ENCODE data around the gene CDR2L.
A peak's percentile ranks its signal among the peaks of the same experiment; 100 is the strongest.
"Not testable (repeated sequence)": the region's sequence is repeated elsewhere in the genome, so short reads cannot be mapped to it uniquely, and the experiment has no call there.

CDR2L gene

DNA sequence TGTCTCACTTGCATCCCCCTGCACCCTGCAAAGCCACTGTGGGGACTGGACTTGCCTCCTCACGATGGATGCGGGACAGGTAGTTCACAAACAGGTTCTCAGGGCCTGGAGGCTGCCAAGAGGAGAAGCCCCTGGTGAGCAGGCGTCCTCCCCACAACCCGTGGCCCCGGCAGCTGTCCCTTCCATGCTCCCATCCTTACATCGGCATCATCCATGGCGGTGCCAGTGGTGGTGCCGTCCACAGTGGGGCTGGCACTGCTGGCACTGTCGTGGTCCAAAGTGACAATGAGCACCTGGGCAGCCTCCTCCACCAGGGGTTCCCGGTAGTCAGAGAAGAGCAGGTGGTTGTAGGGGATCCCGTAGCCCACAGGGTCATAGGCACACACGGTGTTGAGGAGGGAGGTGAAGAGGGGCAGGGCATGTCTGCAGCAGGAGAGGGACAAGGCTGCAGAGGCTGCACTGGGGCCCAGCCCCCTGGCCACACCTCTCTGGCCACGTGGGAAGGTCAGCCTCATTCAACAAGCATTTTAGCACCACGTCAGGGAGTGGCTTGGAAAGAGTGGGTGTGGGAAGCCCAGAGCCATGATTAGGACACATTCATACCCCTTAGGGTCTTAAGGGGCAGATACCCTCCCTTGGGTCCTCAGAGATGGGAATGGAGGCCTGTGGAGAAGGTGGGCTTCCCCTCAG is 27.5 kb upstream of the CDR2L start:
- DNase-seq, result no peak

DNA sequence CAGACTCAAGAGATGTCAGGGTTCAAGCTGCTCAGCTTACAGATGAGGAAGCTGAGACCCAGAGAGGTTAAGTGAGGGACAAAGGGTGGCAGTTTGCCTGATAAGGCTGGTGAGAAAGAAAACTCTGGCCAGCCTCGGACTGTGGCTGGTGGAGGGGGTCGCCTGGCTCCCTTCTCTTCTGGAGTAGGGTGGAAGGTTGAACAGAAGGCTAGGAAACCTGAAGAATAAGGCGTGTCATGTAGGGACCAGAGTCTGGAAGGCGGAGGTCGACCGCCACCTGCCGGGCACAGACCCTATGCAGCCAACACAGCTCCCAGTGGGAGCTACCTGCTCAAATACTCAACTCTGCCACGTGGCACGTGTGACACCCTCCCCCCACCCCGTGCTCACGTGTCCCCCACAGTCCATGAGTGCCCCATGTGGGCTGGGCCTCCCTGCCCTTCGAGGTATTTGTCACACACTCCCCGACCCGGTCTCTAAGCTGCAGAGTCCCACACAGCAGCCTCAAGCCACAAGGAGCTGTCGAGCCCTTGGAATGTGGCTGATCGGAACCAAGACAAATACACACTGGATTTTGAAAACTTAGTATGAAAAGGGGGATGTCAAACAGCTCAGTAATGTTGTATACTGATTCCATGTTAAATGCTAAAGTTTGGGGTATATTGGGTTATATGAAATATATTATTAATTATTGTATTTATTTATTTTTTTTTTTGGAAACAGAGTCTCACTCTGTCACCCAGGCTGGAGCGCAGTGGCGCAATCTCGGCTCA is 26.7 kb upstream of the CDR2L start:
- DNase-seq, result peak; percentile 79 to 89

DNA sequence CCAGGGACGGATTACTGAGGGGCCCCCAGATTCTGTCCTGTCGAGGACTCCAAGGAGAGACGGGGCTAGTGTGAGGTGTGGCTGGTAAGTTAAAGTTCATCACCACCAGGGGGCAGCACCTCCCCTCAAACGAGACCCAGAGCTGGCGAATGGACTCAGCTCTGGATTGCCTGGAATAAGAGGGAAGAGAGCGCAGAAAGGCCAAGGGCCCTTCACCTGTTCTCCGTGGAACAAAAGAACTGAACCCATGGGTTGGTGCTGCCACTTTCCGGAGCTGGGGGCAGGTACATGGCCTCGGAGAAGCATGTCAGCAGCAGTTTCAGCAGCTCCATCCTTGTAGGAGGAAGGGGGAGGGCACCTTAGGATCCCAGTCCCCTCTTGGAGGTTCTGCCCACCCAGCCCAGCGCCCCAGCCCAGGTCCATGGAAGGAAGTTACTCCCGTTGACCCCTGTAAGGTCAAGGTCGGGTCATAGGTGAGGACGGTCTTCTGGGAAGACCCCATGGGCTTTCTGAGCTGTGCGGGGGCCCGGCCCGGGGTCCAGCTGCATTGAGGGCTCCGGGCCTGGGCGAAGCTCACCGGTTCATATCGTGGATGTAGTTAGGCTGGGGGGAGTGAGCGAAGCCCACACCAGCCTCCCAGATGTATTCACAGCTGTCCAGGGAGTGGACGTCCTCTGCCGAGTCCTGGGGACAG is 25.6 kb upstream of the CDR2L start:
- DNase-seq, result peak; percentile 83 to 95

DNA sequence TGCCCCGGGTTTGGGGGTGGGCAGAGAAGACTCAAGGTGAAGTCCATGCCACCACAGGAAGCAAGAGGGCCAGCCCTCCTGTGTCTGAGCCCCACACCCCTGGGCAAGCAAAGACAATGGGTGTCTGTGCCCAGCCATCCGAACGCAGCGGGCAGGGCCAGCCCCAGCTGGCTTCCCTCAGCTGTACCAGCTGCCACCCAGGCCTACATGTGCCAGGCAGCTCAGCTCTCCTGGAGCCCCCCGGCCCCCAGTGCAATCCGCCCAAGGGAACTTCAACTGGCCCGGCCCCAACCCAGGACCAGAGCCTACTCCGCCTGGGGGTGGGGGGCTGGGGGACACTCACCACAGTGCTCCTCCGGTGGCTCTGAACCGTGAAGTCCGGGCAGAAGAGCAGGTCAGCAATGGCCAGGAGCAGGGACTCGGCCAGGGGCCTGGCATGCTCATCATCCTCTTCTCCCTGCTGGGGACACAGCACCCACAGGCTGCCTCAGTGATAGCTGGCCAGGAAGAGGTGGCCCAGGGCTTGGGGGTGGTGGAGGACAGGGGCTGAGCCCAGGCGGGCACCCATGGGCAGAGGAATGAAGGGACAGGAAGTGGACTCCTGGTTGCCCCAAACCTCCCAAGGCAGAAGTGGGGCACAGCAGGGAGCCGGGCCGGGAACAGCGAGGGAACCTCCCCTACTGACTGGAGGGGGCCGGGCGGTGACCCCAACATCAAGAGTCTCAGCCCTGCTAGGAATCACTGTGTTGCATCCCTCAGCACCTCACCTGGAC is 24.6 kb upstream of the CDR2L start:
- no peak for DNase-seq

DNA sequence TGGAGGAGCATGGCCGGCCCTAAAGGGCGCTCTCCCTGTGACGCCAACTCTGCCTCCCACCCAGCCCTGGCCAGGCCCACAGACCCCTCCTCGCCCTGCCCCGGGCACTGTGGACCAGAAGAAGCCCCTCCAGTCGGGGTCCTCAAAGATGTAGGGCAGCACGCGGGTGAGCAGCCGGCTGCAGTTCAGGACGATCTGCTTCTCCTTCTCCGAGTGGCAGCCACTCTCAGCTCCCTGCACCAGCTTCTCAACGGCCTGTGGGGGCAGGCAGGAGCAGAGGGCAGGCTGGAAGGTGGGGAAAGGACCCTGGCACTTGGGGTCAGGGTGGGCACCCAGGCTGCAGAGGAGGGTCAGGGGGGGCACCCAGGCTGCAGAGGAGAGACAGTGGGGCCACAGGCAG is 23.8 kb upstream of the CDR2L start:
- no peak for DNase-seq

DNA sequence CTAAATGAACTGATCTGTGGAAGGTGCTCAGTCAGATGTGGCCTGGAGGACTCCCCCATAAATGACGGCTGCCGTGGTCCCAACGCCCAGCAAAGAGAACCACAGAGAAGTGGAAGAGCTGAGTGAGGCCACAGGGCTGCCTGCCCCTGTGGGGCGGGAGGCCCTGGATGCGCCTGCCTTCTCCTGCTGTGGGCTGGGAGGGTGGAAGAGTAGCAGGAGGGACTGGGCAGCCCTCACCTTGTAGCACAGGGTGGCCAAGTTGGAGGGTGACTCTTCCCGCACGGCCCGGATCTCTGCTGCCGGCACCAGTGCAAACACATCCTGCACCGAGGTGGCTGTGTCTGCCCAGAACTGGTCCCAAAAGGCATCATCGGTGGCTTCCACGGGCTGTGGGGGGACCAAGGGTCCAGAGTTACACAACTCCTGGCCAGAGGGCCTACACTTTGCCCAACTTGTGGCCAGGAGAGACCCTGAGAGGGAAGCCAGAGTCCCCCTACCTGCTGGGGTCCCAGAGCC is 23.1 kb upstream of the CDR2L start:
- no peak for DNase-seq

DNA sequence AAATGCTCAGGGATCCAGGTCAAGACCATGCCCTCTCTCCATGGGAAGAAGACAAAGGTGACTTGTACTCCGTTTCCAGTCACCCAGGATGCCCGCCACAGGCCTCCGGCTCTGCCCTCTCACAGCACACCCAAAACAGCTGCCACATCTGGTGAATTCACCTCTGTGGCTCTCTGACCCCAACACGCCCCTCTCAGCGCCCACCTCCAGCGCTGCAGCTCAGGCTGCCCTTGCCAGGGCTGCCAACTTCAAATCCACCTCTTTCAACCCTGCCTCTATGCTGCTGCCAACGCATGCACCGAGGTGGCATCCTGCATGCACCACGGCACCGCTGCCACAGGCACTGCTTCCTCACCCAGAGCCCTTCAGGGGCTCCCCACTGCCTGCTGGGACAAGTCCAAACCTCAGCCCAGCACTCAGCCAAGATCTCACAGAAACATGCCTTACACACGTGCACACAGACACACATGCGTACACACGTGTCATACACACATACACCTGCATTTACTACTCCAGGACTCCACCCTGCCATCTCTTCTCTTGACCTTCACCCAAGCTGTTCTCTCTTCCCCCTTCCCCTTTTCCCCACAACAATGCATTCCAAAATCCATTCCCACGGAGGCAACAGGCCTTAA is 22.3 kb upstream of the CDR2L start:
- no peak for DNase-seq

DNA sequence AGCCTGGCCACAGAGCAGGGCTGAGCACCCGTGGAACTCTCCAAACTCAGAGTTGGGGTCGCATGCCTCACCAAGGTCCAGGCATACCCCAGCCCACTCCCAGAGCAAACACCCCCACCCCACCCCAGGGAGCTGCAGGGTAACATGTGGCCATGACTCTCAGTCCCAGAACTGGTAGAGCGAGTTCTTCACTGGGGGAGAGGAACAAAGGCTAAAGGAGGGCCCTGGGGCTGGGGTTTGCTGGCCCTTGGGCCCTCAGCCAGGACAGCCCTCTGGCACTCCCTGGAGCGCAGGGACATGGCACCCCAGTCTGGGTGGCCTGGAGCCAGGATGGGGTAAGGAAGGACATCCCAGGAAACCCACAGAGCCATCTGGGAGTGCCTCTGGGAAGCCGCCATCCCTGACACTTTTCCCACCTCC is 19.1 kb upstream of the CDR2L start:
- peak in 1 of 2 experiments; percentile 29 for DNase-seq

DNA sequence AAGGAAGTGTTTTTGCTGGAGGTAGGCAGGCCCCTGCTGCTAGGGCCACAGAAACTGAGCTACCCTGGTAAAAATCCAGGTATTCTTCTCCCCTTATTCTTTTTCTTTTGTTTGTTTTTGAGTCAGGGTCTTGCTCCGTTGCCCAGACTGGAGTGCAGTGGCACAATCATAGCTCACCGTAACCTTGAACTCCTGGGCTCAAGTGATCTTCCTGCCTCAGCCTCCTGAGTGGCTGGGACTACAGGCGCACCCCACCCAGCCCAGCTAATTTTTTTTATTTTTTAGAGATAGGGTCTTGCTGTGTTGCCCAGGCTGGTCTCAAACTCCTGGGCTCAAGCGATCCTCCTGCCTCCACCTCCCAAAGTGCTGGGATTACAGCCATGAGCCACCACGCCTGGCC is 17.9 kb upstream of the CDR2L start:
- not testable (repeated sequence) for DNase-seq

DNA sequence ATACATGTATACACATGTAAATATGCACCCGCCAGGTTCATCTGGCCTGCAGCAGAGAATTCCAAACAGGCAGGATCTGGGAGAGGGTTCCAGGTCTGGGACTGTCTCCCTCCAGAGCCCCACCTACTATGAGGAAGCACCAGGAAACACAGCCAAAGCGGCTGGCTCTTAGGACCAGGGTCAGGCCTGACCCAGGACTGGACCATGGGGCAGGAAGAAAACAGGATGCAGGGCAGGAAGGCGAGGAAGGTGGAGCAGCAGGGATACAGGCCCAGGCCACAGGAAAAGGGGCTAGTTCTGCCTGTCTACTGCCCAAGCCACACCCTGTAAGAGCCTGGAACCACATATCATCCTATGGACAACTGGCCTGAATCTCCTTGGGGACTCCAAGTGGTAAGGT is 17.0 kb upstream of the CDR2L start:
- DNase-seq, result no peak

DNA sequence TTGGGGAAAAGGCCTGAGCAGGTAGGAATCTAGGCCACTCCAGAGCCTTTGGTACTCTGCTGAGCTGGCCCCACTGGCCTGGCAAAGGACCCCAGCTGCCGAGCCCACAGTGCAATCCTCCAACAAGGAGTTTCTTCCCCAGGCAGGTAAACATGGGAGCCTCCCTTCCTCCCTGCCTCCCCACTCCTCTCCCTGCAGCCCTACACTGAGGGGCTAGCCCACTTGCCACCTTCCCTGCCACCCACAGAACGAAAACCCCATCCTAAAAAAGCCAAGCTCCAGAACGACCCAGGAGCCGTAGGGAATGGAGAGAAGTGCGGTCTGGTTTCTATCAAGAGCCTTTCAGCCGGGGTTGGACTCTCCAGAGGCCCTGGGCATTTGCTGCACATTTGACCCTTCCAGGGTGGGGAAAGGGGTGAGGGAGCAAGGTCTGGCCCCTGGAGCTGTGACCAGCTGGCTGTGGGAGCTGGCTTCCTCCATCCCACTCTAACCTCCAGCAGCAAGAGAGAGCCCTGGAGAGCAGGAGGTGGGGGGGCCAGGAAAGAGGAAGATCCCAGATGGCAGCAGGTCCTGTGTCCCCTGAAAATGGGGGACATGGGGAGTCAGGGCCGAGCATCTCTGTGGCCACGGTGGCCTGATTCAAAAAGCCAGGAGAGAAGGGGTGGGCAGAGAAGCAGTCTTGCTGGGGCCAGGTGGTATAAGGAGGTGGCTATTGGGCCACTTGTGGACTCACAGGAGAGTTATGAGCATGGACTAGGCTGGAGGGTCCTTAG is 16.2 kb upstream of the CDR2L start:
- no peak for DNase-seq

DNA sequence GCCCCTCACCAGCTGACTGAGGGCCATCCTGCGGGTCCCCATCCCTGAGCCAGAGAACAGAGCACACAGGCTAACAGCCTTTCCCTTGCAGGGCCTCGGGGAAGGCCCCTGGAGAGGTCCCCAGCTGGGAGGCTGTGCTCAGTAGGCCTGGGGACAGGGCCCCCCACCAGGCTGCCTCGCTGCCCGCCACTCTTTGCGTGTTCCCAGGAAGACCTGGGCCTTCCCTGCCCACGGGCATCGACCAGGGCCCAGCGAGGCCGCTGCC is 15.7 kb upstream of the CDR2L start:
- DNase-seq, result no peak

DNA sequence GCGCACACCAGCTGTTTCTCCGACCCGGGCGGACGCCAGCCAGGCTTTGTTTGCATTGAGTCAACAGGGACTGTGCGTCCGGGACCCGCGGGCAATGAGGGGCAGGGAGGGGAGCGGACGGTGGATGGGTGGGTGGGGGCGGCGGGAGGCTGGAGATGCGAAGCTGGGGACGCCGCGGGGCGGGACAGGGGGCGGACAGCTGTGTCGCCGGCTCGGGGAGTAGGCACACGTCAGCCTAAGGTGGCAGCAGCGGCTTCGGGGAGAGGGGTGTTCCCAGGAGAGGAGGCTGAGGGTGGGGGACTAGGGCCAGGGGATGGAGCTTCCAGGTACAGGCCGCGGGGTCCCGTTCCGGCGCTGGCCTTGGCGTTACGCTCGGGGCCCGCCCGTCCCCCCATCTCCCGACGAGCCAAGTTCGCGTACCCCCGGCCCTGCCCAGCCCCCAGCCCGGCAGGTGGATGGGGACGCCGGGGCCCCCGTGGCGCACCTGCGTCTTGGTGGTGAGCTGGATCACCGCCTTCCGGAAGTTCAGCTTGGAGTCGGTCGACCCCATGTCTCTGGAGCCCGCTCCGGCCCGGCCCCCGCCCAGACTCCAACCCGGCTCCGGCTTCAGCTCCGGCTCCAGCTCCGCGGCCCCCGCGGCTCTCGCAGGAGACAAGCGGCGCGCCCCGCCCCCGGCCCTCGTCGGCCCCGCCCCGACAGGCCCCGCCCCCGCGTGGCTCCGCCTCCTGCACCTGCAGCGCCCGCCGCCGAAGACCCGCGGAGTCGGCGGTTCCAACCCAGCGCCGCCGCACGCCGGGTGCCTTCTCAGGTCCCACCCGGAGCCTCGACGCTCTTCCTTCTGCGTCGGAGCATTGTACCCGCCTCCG is 15.1 kb upstream of the CDR2L start, which contains the start of gene HID1:
TSS of gene HID1 (minus strand) at position 653 of the 866 bp plus-strand sequence. CDS start at position 550, 103 bp downstream.
- DNase-seq, result peak; percentile 54 to 92

DNA sequence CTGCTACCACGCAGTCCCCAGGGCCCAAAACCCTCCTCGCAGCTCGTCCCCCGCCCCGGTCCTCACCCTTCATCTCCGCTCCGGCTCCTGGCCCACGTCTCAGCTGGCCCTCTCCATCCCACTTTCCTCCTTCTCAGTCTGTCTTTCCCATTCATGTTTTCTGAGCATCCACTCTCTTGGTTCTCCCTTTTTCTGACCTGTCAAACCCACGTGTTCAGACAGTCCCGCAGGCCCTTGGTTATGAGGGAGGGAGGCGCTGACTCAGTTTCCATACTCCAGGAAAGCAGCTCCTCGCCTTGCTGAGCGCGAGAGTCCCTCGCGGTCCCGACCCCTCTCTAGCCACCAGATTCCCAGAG is 14.5 kb upstream of the CDR2L start:
- DNase-seq, result no peak

DNA sequence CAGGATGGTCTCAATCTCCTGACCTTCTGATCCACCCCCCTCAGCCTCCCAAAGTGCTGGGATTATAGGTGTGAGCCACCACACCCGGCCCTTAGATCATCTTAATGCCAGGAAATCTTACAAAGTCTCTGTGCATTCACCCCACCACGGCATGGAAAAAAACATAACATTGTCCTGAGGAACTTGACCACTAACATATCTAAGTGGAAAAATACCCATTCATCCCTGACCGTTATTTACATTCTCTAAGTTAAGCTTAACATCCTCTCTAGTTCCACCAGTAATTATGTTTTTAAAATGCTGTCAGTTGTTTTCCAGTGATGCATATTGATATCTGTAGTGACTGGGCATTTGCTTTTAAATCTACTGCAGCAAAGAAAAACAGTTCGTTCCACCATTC is 11.5 kb upstream of the CDR2L start:
- no peak for DNase-seq

DNA sequence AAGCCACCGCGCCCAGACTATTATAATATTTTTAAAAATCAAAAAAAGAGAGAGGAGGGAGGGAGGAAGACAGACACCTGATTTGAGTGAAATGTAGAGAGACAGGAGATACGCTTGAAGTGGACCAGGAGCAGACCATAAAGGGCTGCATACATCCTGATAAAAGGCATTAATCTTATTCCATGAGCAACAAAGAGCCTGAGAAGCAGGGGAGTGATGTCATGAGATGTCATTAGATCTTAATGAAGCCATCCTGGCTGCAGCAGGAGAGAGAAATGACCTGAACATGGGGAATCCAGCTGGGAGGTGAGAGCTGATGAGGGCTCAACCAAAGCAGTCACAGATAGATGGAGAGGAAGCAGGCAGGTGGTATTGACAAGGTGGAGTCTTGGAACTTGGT is 9.6 kb upstream of the CDR2L start:
- DNase-seq, result no peak

DNA sequence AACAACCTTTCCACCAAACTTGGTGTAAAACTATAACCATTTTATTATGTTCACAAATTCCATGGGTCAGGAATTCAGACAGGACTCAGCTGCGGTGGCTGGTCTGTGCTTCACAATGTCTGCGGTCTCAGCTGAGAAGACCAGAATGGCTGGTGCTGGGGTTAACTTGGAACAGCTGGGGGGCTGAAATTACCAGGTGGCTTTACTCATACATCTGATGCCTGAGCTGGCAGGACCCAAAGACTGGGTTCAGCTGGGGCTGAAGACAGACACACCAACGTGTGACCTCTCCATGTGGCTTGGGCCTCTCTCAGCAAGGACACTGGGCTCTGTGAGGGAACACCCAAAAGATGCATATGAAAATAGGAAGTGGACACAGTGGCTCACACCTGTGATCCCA is 9.2 kb upstream of the CDR2L start:
- no peak for DNase-seq

DNA sequence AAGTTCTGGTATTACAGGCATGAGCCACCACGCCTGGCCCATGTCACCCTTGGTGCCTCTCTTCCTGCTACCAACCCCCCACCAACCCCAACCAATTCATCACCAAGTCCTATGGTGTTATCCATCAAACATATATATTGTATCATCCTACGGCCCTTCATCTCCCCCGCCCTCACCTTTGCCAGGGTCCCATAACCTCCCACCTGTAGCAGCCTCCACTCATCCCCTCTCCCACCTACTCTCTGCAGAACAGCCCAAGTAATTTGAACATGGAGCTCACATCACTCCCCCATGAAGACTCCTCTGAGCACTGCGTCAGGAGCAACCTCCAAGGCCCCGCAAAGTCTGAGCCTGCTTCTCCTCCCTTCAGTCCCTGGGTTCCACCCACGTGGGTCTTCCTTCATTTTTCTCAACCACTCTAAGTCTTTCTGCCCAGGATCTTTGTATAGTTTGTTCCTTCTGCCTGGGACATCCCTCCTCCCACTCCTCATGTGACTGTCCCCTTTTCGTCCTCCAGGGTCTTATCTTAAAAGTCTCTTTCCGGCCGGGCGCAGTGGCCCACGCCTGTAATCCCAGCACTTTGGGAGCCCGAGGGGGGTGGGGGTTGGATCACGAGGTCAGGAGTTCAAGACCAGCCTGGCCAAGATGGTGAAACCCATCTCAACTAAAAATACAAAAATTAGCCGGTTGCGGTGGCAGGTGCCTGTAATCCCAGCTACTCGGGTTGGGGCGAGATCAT is 7.9 kb upstream of the CDR2L start:
- DNase-seq, result no peak

DNA sequence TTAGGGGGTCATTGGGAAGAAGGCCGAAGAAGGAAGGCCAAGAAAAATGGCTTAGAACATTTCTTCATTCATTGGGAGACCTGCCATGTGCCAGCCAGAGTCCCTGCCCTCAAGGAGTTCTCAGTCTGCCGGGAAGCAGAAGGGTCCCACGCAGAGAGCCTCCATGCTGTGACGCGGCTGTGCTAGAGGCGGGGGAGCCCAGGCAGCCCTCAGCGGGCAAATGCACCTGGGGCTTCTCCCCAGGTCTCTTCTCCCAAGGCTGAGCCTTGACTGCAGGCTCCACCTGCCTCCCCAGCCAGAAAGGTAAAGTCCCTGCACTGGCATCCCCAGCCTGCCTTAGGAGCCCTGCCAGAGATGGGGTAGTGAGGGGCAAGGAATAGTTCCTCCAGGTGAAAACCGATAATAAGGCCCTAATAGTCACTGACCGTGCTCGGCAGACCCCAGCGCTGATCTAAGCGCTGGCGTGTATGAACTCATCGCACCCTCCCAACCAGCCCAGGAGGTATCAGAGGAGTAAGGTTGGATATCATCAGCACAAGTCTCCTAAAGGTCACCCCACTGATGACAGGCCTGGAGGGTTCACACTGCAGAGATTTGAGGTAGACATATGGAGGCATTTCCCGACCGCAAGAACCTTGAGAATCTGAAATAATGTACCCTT is 6.0 kb upstream of the CDR2L start:
- DNase-seq, result no peak
